Right kidney (tissue), 1 donor: ENCODE results near the gene FBXL5.

ENCODE experiments used
- DNase-seq: peaks from one replicate; pipeline ENCODE4 v3.0.0-alpha.2; 2016

The FBXL5 gene

DNA sequence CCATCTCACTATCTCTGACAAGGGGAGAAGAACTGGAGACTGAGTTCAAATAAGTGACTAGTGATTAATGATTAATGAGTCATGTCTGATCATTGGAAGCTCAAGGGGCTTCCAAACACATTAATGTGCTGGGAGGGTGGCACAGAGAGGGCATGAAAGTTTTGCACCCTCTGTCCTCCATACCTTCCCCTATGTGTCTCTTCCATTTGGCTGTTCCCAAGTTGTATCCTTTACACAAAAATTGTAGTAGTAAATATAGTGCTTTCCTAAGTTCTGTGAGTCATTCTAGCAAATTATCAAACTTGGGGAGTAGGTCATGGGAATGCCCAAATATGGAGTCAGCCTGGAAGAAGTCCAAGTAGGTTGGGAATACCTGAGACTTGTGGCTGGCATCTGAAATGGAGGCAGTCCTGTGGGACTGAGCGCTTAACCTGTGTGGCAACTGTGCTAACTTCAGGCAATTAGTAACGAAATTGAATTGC lies 22.4 kb upstream of the FBXL5 start:
- DNase-seq, result peak; percentile 15

DNA sequence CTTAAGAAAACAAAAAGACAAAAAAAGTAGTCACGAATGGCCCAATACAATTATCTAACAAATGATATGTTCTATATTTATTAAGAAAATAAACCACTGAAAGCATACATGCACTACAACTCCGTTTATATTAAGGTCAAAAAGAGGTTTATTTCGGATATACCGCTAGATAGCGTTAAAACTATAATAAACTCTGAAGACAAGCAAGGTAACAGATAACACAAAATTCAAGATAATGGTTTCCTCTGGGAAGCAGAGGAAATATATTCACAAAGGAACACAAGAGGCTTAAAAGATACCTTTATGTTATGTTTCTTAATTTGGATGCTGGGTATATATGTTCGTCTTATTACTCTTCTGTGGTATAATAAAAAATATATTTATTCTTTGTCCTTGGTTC lies 21.7 kb upstream of the FBXL5 start:
- no peak for DNase-seq

DNA sequence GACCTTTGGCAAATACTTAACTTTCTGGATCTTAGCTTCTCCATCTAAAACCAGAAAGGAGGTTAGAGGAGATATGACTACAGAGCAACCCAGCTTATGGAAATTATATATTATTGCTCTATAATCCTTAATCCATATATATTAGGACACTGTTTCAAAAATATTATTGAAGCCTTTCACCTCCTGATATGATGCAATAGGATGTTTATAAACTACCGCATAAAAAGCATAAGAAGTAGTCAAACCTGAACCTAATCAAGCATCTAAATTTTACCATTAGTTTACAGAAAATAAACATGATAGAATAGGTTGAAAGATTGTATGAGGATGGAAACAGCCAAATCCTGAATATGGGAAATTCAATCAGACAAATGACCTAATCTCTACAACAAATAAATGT lies 20.9 kb upstream of the FBXL5 start:
- no peak for DNase-seq

DNA sequence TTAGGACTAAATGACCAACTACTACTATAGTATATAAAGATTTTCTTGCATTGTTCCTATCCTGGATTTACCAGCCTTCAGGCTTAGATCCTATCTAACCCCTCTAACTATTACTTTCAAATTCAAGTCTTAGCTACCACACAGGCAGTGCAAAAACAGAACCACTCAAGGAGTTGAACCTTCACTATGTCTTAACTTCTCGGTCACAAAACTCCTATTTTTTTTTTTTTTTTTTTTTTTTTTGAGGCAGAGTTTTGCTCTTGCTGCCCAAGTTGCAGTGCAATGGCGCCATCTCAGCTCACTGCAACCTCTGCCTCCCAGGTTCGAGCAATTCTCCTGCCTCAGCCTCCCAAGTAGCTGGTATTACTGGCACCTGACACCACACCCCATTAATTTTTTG lies 20.2 kb upstream of the FBXL5 start:
- no peak for DNase-seq

DNA sequence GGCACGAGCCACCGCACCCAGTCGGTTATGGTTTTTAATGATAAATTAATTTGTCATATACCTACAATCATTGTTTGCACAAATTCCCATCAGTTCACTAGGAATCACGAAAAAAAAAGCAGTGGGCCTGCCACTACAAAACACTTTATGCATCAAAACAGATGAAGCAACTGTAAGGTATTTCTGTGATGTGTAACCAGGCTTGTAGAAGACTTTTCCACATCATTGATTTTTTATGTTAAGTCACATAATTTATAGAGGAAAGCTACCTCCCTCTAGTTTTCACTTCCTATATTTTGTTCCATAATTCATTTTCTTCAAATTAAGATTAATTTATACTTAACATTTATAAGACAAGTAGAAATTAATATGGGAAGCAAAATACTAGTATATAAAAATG lies 19.8 kb upstream of the FBXL5 start:
- DNase-seq, result no peak

DNA sequence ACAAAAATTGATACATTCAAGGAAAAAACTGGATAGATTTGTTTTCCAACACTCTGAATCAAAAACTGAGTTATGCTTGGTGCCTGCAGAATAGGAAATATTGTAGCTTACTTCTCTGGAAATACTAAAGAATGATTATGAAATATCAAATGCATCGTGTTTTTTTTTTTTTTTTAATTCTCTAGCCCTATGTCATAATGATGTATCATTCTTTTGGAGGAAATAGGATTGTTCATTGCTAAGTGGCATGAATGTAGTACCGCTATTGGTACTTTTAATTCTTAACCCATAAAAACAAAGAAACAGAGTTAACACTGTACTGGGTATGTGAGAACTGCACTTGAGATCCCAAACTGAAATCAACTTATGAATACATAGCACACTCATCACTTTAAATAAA lies 18.9 kb upstream of the FBXL5 start:
- no peak for DNase-seq

- no peak for DNase-seq
These were observed 18.2 kb upstream of the FBXL5 start for GRCh38 chr4:15673337-15673736.

GRCh38 chr4:15672101-15672500 lies 16.9 kb upstream of the FBXL5 start:
- no peak for DNase-seq

GRCh38 chr4:15670576-15670975 lies 15.4 kb upstream of the FBXL5 start:
- no peak for DNase-seq

GRCh38 chr4:15668566-15669435 lies 13.6 kb upstream of the FBXL5 start:
- no peak for DNase-seq

DNA sequence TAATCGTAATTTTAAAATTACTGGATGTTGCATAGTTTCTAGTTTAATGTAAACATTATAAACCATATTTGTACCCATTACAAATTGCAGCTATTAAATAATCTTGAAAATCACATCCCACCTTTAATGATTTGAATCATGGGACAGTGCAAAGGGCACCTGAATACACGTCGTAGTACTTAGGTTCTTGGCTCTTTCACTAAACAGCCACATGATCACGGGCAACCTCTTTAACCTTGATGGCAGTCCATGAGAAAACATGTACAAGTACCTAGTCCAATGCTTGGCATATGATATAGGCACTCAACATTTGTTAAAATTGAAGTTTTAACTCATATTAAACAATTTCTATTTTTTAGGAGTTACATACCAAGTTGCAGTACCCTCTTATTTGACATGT lies 11.8 kb upstream of the FBXL5 start:
- no peak for DNase-seq

- no peak for DNase-seq
These were observed 10.7 kb upstream of the FBXL5 start for GRCh38 chr4:15665753-15666365.

DNA sequence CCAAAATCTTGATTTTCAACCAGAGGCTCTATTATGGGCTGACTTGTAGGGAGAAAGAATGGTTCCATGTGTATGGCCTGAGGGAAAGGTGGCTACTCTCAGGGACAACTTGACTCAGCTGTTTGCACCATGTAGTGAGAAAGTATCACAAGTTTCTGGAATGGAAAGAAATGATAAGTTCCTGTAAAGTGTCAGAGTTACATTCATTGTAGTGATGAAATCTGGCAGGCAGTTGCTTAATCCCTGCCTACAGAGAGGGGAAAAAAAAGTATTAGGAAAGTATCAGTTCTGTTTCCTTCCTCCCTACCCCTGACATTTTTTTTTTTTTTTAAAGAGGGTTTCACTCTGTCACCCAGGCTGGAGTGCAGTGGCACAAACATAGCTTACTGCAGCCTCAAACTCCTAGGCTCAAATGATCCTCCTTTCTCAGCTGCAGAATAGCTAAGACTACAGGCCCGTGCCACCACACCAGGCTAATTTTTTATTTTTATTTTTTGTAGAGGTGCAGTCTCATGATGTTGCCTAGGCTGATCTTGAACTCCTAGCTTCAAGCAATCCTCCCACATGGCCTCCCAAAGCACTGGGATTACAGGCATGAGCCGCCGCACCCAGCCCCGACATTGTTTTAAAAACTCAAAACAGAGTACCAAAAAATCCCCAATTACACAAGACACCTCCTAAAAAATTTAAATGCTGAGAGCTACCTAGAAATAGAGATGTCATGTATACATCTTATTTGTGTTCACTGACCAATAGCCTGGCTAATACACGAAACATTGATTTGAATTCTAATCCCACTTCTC lies 4.8 kb upstream of the FBXL5 start:
- no peak for DNase-seq

- no peak for DNase-seq
These were observed 3.6 kb upstream of the FBXL5 start for GRCh38 chr4:15658781-15659180.

- DNase-seq, result no peak
These were observed 3.1 kb upstream of the FBXL5 start for GRCh38 chr4:15658136-15658770.

- DNase-seq, result no peak
These were observed 2.2 kb upstream of the FBXL5 start for GRCh38 chr4:15657366-15657765.

- no peak for DNase-seq
These were observed 897 bp upstream of the FBXL5 start for GRCh38 chr4:15656038-15656470.

DNA sequence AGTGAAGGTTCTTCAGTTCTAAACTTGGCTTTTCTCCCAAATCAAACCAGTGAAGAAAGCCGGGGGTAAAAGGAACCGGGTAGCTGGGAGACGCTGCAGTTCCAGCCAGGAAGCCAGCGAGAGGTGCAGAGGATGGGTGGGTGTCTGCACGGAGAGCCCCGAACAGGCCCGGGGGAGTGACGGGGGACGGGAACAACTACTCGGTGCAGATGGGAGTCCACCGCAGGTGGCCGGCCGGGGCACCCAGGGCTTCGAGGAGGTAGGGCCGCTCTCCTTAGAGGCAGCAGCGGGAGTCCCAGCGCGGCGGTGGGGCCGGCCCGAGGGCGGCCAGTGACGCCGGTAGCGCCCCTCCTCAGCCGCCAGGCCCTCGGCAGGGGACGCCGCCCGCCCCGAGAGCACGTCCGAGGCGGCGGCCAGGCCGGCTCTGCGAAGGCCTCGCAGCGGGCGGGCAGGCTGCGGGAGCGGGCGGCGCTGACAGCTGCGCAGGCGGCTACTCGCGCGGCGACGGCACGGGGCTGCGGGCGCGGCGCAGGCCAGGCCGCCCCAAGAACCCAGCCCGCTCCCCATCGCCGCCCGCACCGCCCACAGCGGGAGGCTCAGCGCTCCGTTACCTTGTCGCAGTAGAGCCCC lies 449 bp downstream of the FBXL5 start:
- DNase-seq, result peak; percentile 81

GRCh38 chr4:15653864-15654592 lies 1.1 kb downstream of the FBXL5 start:
- DNase-seq, result no peak

GRCh38 chr4:15653420-15653819 lies 1.7 kb downstream of the FBXL5 start:
- no peak for DNase-seq

DNA sequence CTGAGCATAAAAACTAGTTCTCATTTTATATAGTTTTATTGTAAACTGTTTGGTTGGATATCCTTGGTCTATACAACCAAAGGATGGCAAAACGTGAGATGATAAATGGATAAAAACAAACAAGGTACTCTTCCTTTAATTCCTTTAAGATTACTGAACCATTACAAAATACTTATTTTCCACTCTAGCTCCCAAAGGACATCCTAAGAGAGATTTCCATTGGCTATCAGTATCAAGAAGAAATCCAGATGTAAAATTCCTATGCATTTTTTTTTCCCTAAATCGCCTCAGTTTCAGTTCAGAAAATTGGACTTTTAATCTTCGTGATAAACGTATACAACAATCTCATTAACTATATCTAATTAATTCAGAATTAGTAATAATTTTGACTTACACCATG lies 2.3 kb downstream of the FBXL5 start:
- DNase-seq, result no peak
